ENCODE measurements around the gene SFI1.
"Not testable (repeated sequence)": the region's sequence is repeated elsewhere in the genome, so short reads cannot be mapped to it uniquely, and the experiment has no call there.

Gene SFI1

GRCh38 chr22:31590161-31590560, 93.8 kb downstream of the SFI1 start:
- DNase-seq = not testable (repeated sequence)

DNA sequence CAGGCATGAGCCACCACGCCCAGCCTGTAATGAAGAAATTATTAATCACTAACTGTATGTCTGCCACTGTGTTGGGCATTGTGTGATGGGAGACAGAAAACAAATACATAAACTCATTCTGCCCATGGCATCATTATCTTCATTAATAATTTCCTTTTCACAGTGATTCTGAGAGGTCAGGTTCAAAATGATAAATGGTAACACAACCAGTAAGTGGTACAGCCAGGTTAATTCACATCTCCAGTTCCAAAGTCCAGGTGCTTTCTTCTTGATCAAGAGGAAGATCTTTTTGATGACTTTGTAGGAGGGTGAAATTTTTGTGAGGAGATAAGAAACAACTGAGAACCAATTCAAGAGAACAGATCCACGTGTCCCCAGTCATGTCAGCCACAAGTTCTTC, 98.9 kb downstream of the SFI1 start:
- DNase-seq = no peak

DNA sequence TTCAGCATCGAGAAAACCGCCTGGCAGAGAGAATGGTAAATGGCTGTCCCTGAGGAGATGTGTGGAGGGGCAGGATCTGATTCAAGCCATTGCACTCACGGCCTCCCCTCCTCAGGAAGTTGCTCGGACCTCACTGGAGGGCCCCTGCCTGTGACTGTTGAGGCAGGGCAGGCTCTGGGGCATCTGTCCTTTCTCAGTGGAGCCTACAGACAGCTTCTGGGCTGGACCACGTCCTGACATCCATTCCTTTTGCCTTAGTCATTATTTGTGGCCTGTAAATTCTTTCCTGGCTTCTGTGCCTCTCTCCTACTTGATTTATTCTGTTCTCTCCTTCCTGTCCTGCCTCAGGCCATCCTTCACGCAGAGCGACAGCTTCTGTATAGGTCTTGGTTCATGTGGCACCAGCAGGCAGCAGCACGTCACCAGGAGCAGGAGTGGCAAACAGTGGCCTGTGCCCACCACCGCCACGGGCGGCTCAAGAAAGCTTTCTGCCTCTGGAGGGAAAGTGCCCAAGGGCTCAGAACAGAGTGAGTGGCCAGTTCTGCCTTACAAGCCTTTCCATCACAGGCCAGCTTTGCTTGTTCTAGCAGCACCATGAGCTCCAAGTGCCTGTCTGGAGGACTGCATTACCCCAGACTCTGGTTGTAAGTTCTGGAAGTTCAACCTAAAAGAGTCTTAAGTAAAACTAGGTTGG, 106.1 kb downstream of the SFI1 start:
- DNase-seq = no peak

- no peak for DNase-seq
Observed at GRCh38 chr22:31603081-31603525, 106.8 kb downstream of the SFI1 start.

DNA sequence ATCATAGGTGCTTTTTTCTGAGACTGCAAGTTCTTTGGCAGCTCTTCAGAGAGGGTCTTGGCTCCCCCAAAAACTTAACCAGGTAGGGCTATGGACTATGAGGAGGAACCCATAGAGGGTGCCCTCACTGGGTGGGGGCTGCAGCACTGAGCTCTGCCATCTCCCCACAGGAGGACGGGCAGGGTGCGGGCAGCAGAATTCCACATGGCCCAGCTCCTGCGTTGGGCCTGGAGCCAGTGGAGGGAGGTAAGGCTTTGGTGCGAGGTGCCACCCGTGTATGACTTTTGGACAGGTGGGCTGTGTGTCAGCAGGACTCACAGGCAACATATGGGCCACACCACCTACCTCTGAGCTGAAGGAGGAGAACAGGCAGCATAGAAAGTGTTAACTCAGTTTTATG, 107.2 kb downstream of the SFI1 start:
- no peak for DNase-seq

GRCh38 chr22:31604137-31604705, 107.9 kb downstream of the SFI1 start:
- no peak for DNase-seq

GRCh38 chr22:31604746-31605705, 108.7 kb downstream of the SFI1 start:
- no peak for DNase-seq

GRCh38 chr22:31605851-31606585, 109.7 kb downstream of the SFI1 start:
- DNase-seq = peak; percentile 7

GRCh38 chr22:31607696-31608095, 111.4 kb downstream of the SFI1 start:
- DNase-seq = peak; percentile 13

GRCh38 chr22:31609716-31610115, 113.4 kb downstream of the SFI1 start:
- DNase-seq = peak; percentile 6

GRCh38 chr22:31610611-31611010, 114.3 kb downstream of the SFI1 start:
- no peak for DNase-seq

DNA sequence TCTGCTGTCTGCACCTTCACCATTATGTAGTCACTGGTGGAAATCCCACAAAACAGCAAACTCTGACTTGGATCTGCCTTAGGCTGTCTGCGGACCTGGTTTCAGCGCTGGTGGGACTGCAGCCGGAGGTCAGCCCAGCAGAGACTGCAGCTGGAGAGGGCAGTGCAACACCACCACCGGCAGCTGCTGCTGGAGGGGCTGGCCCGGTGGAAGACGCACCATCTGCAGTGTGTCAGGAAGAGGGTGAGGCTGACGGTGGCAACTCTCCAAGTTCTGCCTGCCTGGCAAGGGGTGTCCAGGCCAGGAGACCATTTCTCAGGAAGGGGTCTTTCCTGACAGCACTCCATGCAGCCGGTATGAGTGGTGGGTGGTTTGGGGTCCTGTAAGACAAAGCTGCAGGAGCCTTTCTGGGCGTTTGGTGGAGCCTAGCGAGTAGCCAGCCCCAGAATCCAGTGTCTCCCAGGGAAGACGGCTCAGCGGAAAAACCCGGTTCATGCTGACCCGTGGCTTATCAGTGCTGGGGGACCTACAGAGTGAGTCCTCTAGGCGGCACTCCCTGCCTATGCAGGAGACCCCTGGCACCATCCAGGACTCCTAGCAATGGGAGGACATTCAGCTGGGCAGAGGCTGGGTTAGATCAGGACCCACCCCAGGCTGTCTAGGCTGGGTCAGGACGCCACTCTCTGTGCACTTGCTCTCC, 114.9 kb downstream of the SFI1 start:
- DNase-seq = peak; percentile 9

DNA sequence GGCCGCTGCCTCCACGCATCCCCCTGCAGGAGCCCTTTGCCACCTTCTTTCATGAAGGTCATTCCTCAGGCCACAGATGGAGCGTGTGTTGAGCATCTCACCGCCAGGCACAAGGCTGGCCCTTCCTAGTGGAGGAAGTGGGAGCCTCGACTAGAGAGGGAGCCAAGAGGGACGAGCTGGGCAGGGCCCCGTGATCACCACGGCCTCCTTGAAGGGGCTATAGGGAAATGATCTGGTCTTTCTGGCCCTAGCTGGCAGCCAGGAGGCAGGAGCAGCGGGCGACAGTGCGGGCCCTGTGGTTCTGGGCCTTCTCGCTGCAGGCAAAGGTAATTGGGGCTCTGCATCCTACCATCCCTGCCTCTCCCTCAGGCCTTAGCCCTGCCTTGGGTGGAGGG, 116.6 kb downstream of the SFI1 start:
- DNase-seq = no peak

DNA sequence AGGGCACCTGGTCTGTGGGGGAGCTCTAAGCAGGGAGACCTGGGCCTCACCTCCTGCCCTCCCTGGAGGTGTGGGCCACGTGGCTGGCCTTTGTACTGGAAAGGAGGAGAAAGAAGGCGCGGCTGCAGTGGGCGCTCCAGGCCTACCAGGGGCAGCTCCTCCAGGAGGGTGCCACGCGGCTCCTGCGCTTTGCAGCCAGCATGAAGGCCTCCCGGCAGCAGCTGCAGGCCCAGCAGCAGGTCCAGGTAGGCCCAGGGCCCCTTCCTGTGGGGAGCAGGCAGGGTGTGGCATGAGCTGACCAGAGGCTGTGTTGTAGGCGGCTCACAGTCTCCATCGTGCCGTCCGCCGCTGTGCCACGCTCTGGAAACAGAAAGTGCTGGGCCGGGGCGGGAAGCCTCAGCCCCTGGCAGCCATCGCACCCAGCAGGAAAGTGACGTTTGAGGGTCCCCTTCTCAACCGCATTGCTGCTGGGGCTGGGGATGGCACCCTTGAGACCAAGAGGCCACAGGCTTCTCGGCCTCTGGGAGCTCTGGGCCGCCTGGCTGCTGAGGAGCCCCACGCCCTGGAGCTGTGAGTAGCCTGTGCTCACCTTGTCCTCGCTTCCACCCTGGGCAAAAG, 117.1 kb downstream of the SFI1 start:
- DNase-seq = no peak

- no peak for DNase-seq
Observed at GRCh38 chr22:31613904-31614296, 117.6 kb downstream of the SFI1 start.

DNA sequence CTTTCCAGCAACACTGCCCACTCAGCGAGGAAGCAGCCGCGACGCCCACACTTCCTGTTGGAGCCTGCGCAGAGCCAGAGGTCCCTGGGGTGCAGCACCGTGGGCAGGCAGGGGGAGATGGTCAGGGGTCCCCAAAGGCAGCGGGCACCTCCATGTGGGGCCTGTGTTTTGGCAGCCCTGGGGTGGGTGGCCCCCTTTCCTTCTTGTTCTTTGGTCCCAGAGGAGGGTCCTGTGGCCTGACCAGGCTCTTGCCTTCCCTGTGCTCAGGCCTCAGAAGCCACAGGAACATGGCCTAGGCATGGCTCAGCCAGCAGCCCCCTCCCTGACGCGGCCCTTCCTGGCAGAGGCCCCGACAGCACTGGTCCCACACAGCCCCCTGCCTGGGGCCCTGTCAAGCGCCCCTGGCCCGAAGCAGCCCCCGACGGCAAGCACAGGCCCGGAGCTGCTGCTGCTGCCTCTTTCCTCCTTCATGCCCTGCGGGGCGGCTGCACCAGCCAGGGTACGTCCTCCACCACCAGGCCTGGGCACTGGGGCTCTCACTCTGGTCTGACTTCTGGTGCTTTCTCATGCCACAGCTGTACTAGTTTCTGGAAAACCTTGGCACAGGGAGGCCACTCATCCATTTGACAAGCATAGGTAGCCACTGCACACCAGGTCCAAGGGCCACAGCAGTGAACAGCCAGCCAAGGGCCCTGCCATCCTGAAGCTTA, 118.6 kb downstream of the SFI1 start:
- no peak for DNase-seq

DNA sequence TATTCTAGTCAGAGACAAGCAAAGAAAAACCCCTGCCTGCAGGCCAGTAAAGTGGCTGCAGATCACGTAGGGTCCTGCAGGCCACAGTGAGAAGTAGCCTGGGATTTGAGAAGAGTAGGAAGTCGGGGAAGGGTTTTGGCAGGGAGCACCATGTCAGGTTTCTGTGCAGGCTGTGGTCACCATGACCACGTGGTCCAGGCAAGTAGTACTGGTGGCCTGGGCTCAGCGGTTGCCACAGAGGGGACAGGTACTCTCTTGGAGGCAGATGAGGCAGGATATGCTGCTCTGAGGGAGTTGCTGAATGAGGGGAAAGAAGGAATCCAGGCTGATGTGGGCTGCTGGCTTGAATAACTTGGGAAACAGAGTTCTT, 119.1 kb downstream of the SFI1 start:
- DNase-seq = no peak

GRCh38 chr22:31615940-31616314, 119.6 kb downstream of the SFI1 start:
- DNase-seq = no peak

GRCh38 chr22:31616315-31616980, 120.1 kb downstream of the SFI1 start:
- no peak for DNase-seq

DNA sequence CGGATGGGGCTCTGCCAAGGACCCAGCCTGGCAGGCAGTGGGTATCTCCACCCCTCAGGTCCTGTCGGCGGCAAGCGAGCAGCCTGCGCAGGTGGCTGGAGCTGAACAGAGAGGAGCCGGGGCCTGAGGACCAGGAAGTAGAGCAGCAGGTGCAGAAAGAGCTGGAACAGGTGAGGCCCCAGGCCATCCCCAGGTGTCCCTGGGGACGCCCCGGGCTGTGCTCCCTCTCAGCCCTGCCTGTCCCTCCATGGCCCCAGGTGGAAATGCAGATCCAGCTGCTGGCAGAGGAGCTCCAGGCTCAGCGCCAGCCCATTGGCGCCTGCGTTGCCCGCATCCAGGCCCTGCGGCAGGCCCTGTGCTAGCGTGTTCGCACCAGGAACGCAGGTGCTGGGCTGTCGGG, 121.7 kb downstream of the SFI1 start:
- no peak for DNase-seq

Data from CD4-positive, alpha-beta T cell treated with Interleukin-15 for 1 hour (primary cell).